GM23248 (cell line): ENCODE results near the gene FAM219A. TPM values are rescaled to one million over a fixed set of nuclear protein-coding genes. Genes with fewer than 3 reads are reported as not detected.

Experiments used
- DNase-seq: peaks from one replicate; pipeline ENCODE4 v3.0.0-alpha.2; 2015
- H2AFZ ChIP-seq: fragments of 200-600 bp; sonication (generic); 2 replicates; pipeline ENCODE4 v1.6.1; 2016; ENCODE audit warnings: antibody characterized with exemption
- H3F3A ChIP-seq: fragments of 200-600 bp; sonication (generic); 2 replicates; pipeline ENCODE4 v1.6.1; 2016; ENCODE audit warnings: mild to moderate bottlenecking, antibody characterized with exemption, mixed run types; ENCODE audit not compliant: insufficient read depth
- H3K27ac ChIP-seq: fragments of 200-600 bp; sonication (generic); 2 replicates; pipeline ENCODE4 v1.5.1; 2016; ENCODE audit warnings: mild to moderate bottlenecking
- H3K27me3 ChIP-seq: fragments of 200-600 bp; sonication (generic); replicated peaks from 2 replicates; pipeline ENCODE4 v1.6.1; 2016; ENCODE audit warnings: mild to moderate bottlenecking; ENCODE audit not compliant: insufficient read depth
- H3K36me3 ChIP-seq: fragments of 200-600 bp; sonication (generic); 2 replicates; pipeline ENCODE4 v1.6.1; 2016; ENCODE audit warnings: low read depth, mild to moderate bottlenecking
- H3K4me1 ChIP-seq: fragments of 200-600 bp; sonication (generic); 2 replicates; pipeline ENCODE4 v1.6.1; 2016; ENCODE audit warnings: mild to moderate bottlenecking; ENCODE audit not compliant: insufficient read depth
- H3K4me2 ChIP-seq: fragments of 200-600 bp; sonication (generic); one replicate; pipeline ENCODE4 v1.6.1; 2016; ENCODE audit warnings: mild to moderate bottlenecking; ENCODE audit not compliant: unreplicated experiment
- H3K4me3 ChIP-seq: fragments of 200-600 bp; sonication (generic); 2 replicates; pipeline ENCODE4 v1.5.1; 2016; ENCODE audit warnings: mild to moderate bottlenecking
- H3K79me2 ChIP-seq: fragments of 200-600 bp; sonication (generic); 2 replicates; pipeline ENCODE4 v1.6.1; 2016; ENCODE audit warnings: mild to moderate bottlenecking; ENCODE audit not compliant: insufficient read depth
- H3K9ac ChIP-seq: fragments of 200-600 bp; sonication (generic); 2 replicates; pipeline ENCODE4 v1.6.1; 2016; ENCODE audit warnings: mild to moderate bottlenecking
- H3K9me2 ChIP-seq: fragments of 200-600 bp; sonication (generic); 2 replicates; pipeline ENCODE4 v1.6.1; 2016; ENCODE audit warnings: mixed run types, mild to moderate bottlenecking, moderate library complexity; ENCODE audit not compliant: insufficient read depth
- H3K9me3 ChIP-seq: fragments of 200-600 bp; sonication (generic); one replicate; pipeline ENCODE4 v1.6.1; 2017; ENCODE audit warnings: low read depth
- H4K20me1 ChIP-seq: fragments of 200-600 bp; sonication (generic); 2 replicates; pipeline ENCODE4 v1.6.0; 2016; ENCODE audit not compliant: insufficient read depth
- EZH2 ChIP-seq: fragments of 200-600 bp; sonication (generic); IDR thresholded peaks from 2 replicates; pipeline ENCODE4 v1.6.1; 2018; ENCODE audit warnings: antibody characterized with exemption, mild to moderate bottlenecking; ENCODE audit not compliant: insufficient read depth, poor library complexity, severe bottlenecking
- EZH2phosphoT487 ChIP-seq: fragments of 200-600 bp; sonication (generic); IDR thresholded peaks from 2 replicates; pipeline ENCODE4 v1.6.1; 2018; ENCODE audit warnings: antibody characterized with exemption, moderate library complexity, mild to moderate bottlenecking, low read depth; ENCODE audit not compliant: insufficient read depth
- WGBS, 2 experiments: methylation state at CpG; one replicate each; pipeline ENCODE4 v1.1.6; 2015 to 2017; ENCODE audit warnings: low lambda C conversion rate in 2 of 2, low coverage in 1 of 2; ENCODE audit errors: missing lambda C conversion rate in 2 of 2; 5-methylcytosine and 5-hydroxymethylcytosine counted together
- in situ Hi-C: fragments of 300-500 bp; cut with MboI; formaldehyde crosslinking; loops from 2 replicates; pipeline ENCODE4 v1.15.0; 2020
- polyA plus RNA-seq: library from polyadenylated mRNA; unstranded; fragments of >200 nt; fragmentation: Nextera tagmentation; extraction: Ambion mirVana; gene quantifications from 2 replicates; pipeline ENCODE4 v1.2.1, GENCODE V29; 2016
- total RNA-seq: library from RNA; depleted of rRNA; stranded (reverse); fragments of >200 nt; shearing (Covaris generic); gene quantifications from 2 replicates; pipeline ENCODE4 v1.2.3, GENCODE V29; 2014

FAM219A gene
- total and polyA plus RNA-seq, 2 experiments from 2014 or later: 7.8 to 9.1 TPM

DNA sequence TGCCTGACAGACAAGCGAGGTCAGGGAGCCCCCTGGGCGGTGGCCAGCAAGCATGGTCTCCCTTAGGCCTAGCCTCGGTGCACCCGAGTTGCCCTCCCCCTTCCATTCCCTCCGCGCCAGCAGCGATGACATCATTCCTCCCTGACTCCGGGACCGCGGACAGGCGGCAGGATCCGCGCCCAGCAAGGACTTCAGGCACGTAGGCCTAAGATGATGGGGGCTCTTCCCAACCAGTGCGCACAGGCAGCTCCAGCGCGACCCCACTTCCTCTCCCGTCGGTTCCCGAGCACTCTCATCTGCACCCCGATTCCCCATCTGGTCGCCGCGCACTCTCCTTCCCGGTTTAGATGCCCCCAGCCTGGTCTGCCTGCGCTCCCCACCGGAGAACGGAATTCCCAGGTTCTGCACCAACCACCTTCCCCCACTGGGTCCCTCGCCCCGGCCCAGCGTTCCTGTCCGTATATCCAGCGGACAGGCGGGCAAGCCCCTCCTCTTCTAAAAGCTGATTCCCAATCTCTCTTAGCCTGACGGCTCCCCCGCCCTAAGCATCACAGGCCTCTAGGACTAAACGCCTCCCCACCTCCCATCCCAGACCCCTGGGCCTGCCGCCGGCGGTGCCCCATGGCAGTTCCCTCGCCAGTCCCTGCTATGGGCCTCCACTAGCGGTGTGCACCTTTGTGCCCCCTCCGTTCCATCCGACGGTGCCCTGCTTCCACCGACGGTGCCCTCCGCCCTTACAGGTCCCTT is 931 bp downstream of the FAM219A start:
- peak overlapping the region; percentile 83 for H3K9ac ChIP-seq
- H3K4me2 ChIP-seq: peak overlapping the region; percentile 72
- H2AFZ ChIP-seq: peak overlapping the region; percentile 75
- no peaks in the 10 kb centered on the region for H3K9me2 ChIP-seq
- no peaks in the 10 kb centered on the region for H3K27me3 ChIP-seq
- H3K4me1 ChIP-seq: peaks cover 15% of the 10 kb centered on the region
- in situ Hi-C loops: no loop called here
- H3K9me3 ChIP-seq: no peaks in the 10 kb centered on the region
- TF ChIP-seq EZH2phosphoT487 (no peak), EZH2 (no peak)
- peak overlapping the region; percentile 78 for H3K4me3 ChIP-seq
- 2 to 3% methylated on average over 37 to 48 of the region's 48 CpGs for WGBS, 2 experiments
- H3F3A ChIP-seq: peaks cover 5% of the 10 kb centered on the region
- H3K36me3 ChIP-seq: no peaks in the 10 kb centered on the region
- peaks cover 4% of the 10 kb centered on the region; the same call in 1 of the 2 replicates for H4K20me1 ChIP-seq
- H3K79me2 ChIP-seq: peaks cover 51% of the 10 kb centered on the region
- H3K27ac ChIP-seq: peak overlapping the region; percentile 51
- peak; percentile 90 for DNase-seq

- no peak for DNase-seq
- TF ChIP-seq EZH2: no peak
- no peak for TF ChIP-seq EZH2phosphoT487
- Histone ChIP-seq H3F3A (peaks cover 3% of the 10 kb centered on the region; the same call in 1 of the 2 replicates), H3K27ac (0 out of 2 replicates have a peak overlapping the region, but pooled peaks have one; percentile 51), H3K9me2 (no peaks in the 10 kb centered on the region), H3K4me2 (peak overlapping the region; percentile 72), H3K36me3 (no peaks in the 10 kb centered on the region), H3K4me1 (peaks cover 16% of the 10 kb centered on the region), H3K9ac (peak overlapping the region; percentile 83), H4K20me1 (peaks cover 6% of the 10 kb centered on the region; the same call in 1 of the 2 replicates), H3K9me3 (no peaks in the 10 kb centered on the region), H3K79me2 (peaks cover 58% of the 10 kb centered on the region), H2AFZ (peak overlapping the region; percentile 75), H3K4me3 (peak overlapping the region; percentile 78), H3K27me3 (no peaks in the 10 kb centered on the region)
- in situ Hi-C loops: no loop called here
- 18 to 28% methylated on average over 4 of the region's 4 CpGs for WGBS, 2 experiments
Observed at GRCh38 chr9:34456746-34457145, 1.6 kb downstream of the FAM219A start.

DNA sequence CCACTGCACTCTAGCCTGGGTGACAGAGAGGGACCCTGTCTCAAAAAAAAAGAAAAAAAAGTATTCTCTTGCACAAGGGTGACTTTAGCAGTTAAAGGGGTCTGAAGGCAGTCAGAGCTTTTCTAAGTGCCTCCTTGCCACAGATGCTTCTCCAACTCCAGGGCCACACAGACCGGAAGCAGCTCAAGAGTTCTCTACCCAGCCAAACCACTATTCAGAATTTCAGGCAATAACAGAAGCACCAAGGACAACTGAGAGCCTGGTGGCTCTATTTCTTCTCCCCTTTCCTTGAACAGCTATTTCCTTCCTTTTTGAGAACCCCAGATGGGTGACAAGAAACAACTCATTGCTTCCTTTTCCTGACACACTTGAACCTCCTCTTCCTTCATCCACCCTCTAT is 2.2 kb downstream of the FAM219A start:
- no peak overlapping the region for H3K9ac ChIP-seq
- in situ Hi-C loops: no loop called here
- H3K79me2 ChIP-seq: peaks cover 64% of the 10 kb centered on the region

DNA sequence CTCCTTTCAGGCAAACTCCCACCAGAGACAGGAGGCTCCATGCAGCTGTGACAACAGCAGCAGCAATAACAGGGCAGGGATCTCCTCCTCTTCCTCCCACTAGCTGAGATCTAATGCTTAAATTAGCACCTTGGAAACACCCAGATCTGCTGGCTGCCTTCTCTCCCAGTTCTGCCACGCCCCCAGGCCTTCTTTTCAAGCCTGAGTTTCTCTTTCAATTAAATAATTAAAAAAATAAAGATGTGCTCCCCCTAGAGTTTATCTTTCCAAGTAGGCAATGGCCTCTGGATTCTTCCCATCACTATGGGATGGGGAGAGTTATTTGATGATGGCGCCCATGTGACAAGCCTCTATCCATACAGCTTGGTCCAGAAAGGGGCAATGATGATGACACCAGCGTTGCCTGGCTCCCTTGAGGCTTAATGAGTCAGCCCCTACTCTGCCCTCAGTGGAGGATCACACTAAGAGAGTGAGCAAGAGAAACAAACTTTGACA is 3.8 kb downstream of the FAM219A start:
- H3K79me2 ChIP-seq: peaks cover 79% of the 10 kb centered on the region
- H3F3A ChIP-seq: peaks cover 3% of the 10 kb centered on the region; the same call in 1 of the 2 replicates
- 21 to 26% methylated on average over 3 of the region's 3 CpGs for WGBS, 2 experiments
- H3K27me3 ChIP-seq: no peaks in the 10 kb centered on the region
- in situ Hi-C loops: no loop called here
- TF ChIP-seq EZH2 (no peak), EZH2phosphoT487 (no peak)
- H3K9me3 ChIP-seq: no peaks in the 10 kb centered on the region
- peak overlapping the region; percentile 51 for H3K27ac ChIP-seq
- H2AFZ ChIP-seq: no peak overlapping the region
- no peak overlapping the region for H3K9ac ChIP-seq
- no peaks in the 10 kb centered on the region for H3K9me2 ChIP-seq
- H3K4me1 ChIP-seq: peaks cover 24% of the 10 kb centered on the region
- DNase-seq: peak; percentile 89
- no peak overlapping the region for H3K4me3 ChIP-seq
- H3K4me2 ChIP-seq: no peak overlapping the region
- H4K20me1 ChIP-seq: peaks cover 9% of the 10 kb centered on the region; the same call in 1 of the 2 replicates
- H3K36me3 ChIP-seq: no peaks in the 10 kb centered on the region

More for the DNA sequence above, 2.2 kb downstream of the FAM219A start:
- no peak for DNase-seq
- H3K9me2 ChIP-seq: no peaks in the 10 kb centered on the region
- no peak overlapping the region for H2AFZ ChIP-seq
- H3K4me2 ChIP-seq: no peak overlapping the region
- TF ChIP-seq EZH2 (no peak), EZH2phosphoT487 (no peak)
- H3F3A ChIP-seq: peaks cover 3% of the 10 kb centered on the region; the same call in 1 of the 2 replicates
- H3K36me3 ChIP-seq: no peaks in the 10 kb centered on the region
- H3K9me3 ChIP-seq: no peaks in the 10 kb centered on the region
- peaks cover 22% of the 10 kb centered on the region for H3K4me1 ChIP-seq
- peaks cover 6% of the 10 kb centered on the region; the same call in 1 of the 2 replicates for H4K20me1 ChIP-seq
- WGBS, 2 experiments: 95 to 100% methylated on average over 1 of the region's 1 CpG
- no peak overlapping the region for H3K4me3 ChIP-seq
- no peaks in the 10 kb centered on the region for H3K27me3 ChIP-seq
- no peak overlapping the region for H3K27ac ChIP-seq
